NCI-H2107 treated with DMSO at 0.1 percent for 48 hours (cell line): ENCODE measurements around the gene FER.
"Not testable (repeated sequence)": the region's sequence is repeated elsewhere in the genome, so short reads cannot be mapped to it uniquely, and the experiment has no call there.

Experiments
- DNase-seq: peaks from one replicate; lab custom pipeline; 2025; ENCODE audit not compliant: unreplicated experiment; lab: John Stamatoyannopoulos, UW

The FER gene

GRCh38 chr5:108876451-108876850 is 128.8 kb downstream of the FER start:
- no peak for DNase-seq

- DNase-seq: no peak
These were observed 131.1 kb downstream of the FER start for GRCh38 chr5:108878756-108879155.

- no peak for DNase-seq
These were observed 133.4 kb downstream of the FER start for GRCh38 chr5:108881133-108881532.

- DNase-seq: no peak
These were observed 137.0 kb downstream of the FER start for GRCh38 chr5:108884736-108885135.

GRCh38 chr5:108898257-108898656 is 150.6 kb downstream of the FER start:
- no peak for DNase-seq

- DNase-seq: no peak
These were observed 151.0 kb downstream of the FER start for GRCh38 chr5:108898707-108899106.

GRCh38 chr5:108899244-108899643 is 151.5 kb downstream of the FER start:
- DNase-seq: not testable (repeated sequence)

GRCh38 chr5:108900668-108901067 is 153.0 kb downstream of the FER start:
- DNase-seq: no peak

- DNase-seq: no peak
These were observed 158.1 kb downstream of the FER start for GRCh38 chr5:108905805-108906204.

- no peak for DNase-seq
These were observed 162.9 kb downstream of the FER start for GRCh38 chr5:108910627-108911026.

- no peak for DNase-seq
These were observed 163.4 kb downstream of the FER start for GRCh38 chr5:108911055-108911454.

- no peak for DNase-seq
These were observed 169.9 kb downstream of the FER start for GRCh38 chr5:108917596-108917995.

GRCh38 chr5:108919591-108920326 is 172.1 kb downstream of the FER start:
- DNase-seq: no peak

GRCh38 chr5:108924457-108924961 is 176.8 kb downstream of the FER start:
- DNase-seq: no peak

- DNase-seq: no peak
These were observed 177.4 kb downstream of the FER start for GRCh38 chr5:108925073-108925472.

- no peak for DNase-seq
These were observed 182.4 kb downstream of the FER start for GRCh38 chr5:108930107-108930506.

GRCh38 chr5:108935611-108936010 is 187.9 kb downstream of the FER start:
- no peak for DNase-seq

- no peak for DNase-seq
These were observed 189.5 kb downstream of the FER start for GRCh38 chr5:108937221-108937620.

GRCh38 chr5:108940506-108940905 is 192.8 kb downstream of the FER start:
- DNase-seq: no peak

- no peak for DNase-seq
These were observed 194.0 kb downstream of the FER start for GRCh38 chr5:108941746-108942145.

GRCh38 chr5:108942701-108943100 is 195.0 kb downstream of the FER start:
- DNase-seq: no peak

GRCh38 chr5:108945094-108945493 is 197.4 kb downstream of the FER start:
- DNase-seq: no peak

GRCh38 chr5:108946008-108946407 is 198.3 kb downstream of the FER start:
- no peak for DNase-seq
